Gastrocnemius medialis (tissue), 4 donors: ENCODE data around the gene KRTAP20-1.

Source experiments
- POLR2A ChIP-seq, 2 donors: fragments of 450-650 bp; IDR thresholded peaks; one replicate each; pipeline ENCODE4 v1.6.1; 2017; ENCODE audit warnings: antibody characterized with exemption in 2 of 2, mild to moderate bottlenecking in 2 of 2, moderate library complexity in 2 of 2
- TF ChIP-seq, protein P1 (sequence below), 5 experiments: fragments of 450-650 bp in 3 of 5; fragments of 200-600 bp in 2 of 5; sonication (generic) in 2 of 5; IDR thresholded peaks in 4 of 5; conservative IDR thresholded peaks in 1 of 5; 1 replicate in 4 of 5; 2 replicates in 1 of 5; pipeline ENCODE4 v1.5.1; 2016 to 2019; ENCODE audit warnings: antibody characterized with exemption in 5 of 5, mild to moderate bottlenecking in 3 of 5, moderate library complexity in 3 of 5

- TF ChIP-seq, protein P1, sequence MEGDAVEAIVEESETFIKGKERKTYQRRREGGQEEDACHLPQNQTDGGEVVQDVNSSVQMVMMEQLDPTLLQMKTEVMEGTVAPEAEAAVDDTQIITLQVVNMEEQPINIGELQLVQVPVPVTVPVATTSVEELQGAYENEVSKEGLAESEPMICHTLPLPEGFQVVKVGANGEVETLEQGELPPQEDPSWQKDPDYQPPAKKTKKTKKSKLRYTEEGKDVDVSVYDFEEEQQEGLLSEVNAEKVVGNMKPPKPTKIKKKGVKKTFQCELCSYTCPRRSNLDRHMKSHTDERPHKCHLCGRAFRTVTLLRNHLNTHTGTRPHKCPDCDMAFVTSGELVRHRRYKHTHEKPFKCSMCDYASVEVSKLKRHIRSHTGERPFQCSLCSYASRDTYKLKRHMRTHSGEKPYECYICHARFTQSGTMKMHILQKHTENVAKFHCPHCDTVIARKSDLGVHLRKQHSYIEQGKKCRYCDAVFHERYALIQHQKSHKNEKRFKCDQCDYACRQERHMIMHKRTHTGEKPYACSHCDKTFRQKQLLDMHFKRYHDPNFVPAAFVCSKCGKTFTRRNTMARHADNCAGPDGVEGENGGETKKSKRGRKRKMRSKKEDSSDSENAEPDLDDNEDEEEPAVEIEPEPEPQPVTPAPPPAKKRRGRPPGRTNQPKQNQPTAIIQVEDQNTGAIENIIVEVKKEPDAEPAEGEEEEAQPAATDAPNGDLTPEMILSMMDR (IDR thresholded peaks at IDR 0.05 in 4 of 5, conservative IDR thresholded peaks at IDR 0.05 in 1 of 5): no peak
- TF ChIP-seq POLR2A (IDR thresholded peaks at IDR 0.05): no peak
Measured at GRCh38 chr21:30652891-30653290, 36.7 kb downstream of the KRTAP20-1 start.
